T-helper 1 cell treated with Interleukin-12 subunit alpha and Interleukin-12 subunit beta and Interleukin-4 antibody, amounts not matched to agents 30 μg/mL and 1 μg/mL, for 36 hours (primary cell): ENCODE results near the gene RTN4RL1.
"Not testable (repeated sequence)": the region's sequence is repeated elsewhere in the genome, so short reads cannot be mapped to it uniquely, and the experiment has no call there.

Experiments used
- H3K27ac Mint-ChIP-seq: one replicate; pipeline ENCODE4 v1.8.0; 2021; ENCODE audit warnings: mild to moderate bottlenecking, mixed read lengths
- H3K27me3 Mint-ChIP-seq: one replicate; pipeline ENCODE4 v1.8.0; 2021; ENCODE audit warnings: low read depth, mixed read lengths
- H3K36me3 Mint-ChIP-seq: one replicate; pipeline ENCODE4 v1.8.0; 2021; ENCODE audit warnings: low read depth, mixed read lengths
- H3K4me1 Mint-ChIP-seq: one replicate; pipeline ENCODE4 v1.8.0; 2021; ENCODE audit warnings: low read depth, mixed read lengths
- H3K4me3 Mint-ChIP-seq: one replicate; pipeline ENCODE4 v1.8.0; 2021; ENCODE audit warnings: mild to moderate bottlenecking, moderate library complexity, mixed read lengths
- H3K9me3 Mint-ChIP-seq: one replicate; pipeline ENCODE4 v1.8.0; 2021; ENCODE audit warnings: mixed read lengths

The RTN4RL1 gene

DNA sequence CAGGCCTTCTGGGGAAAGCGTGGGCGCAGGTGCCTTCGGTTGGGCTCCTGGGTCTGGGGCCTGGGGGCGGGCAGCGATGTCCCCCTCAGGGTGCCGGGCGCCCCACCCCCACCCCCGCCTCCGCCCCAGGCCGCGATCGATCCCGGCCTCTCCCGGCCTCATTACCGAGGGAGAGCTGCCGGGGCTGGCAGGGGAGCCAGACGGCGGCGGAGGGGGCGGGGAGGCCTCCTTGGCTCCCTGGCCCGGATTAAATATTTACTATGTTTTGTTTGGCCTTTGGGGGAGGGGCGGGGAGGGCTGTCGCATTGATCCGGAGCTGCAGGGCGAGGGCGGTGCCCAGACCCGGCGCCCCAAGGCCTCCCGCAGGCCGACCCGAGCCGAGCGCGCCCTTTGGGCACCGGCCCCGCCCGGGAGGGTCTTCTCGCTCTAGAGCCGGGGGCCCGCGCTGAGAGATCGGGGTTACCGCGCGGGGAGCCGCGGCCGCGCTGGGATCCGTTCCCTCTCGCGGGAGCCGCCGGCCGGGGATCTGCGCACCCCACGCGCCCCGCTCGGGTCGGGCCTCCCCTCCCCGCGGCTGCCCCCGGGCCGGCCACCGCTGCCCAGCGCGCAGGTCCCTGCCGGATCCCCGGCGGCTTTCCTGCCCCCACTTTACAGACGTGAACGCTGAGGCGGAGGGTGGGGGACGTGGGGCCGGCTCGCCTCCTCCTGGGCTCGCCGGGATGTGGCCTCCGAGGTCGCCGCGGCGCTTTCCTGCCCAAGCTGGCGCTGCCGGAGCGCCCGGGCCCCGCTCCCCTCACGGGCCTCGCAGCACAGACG, 27.0 kb downstream of the RTN4RL1 start:
- no peaks in the 10 kb centered on the region for H3K9me3 Mint-ChIP-seq
- no peak overlapping the region for H3K4me3 Mint-ChIP-seq
- H3K36me3 Mint-ChIP-seq: no peaks in the 10 kb centered on the region
- H3K27ac Mint-ChIP-seq: no peak overlapping the region
- H3K4me1 Mint-ChIP-seq: no peaks in the 10 kb centered on the region
- peaks cover 36% of the 10 kb centered on the region for H3K27me3 Mint-ChIP-seq

DNA sequence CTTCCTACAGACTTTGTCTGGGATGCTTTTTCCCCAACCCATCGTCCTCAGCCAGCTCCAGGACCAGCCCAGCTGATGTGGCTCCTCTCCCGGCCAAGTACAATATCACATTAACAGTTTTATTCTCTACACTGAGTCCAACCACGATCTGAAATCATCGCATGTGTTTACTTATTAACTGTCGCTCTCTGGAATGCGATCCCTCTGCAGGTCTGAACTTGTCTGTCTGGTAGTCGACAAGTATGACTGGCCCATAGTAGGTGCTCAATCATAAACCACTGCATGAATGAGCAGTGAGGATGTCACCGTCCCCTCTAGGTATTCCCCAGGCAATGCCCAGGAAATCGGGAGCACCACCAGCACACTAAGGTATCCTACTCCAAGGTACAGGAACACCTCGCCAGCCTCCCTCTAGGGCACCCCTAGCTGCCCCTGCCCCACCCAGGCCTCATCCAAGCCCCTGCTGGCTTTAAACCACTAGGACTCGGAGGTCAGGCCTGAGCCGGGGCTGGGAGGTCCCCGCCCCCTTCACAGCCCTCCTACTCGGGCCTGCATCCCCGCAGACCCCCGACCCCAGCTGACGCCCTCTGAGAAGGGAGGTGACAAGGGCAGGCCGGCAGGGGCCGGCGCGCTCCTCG, 27.7 kb downstream of the RTN4RL1 start:
- H3K27me3 Mint-ChIP-seq: peaks cover 41% of the 10 kb centered on the region
- H3K27ac Mint-ChIP-seq: no peak overlapping the region
- no peaks in the 10 kb centered on the region for H3K36me3 Mint-ChIP-seq
- no peaks in the 10 kb centered on the region for H3K9me3 Mint-ChIP-seq
- no peaks in the 10 kb centered on the region for H3K4me1 Mint-ChIP-seq
- H3K4me3 Mint-ChIP-seq: no peak overlapping the region

DNA sequence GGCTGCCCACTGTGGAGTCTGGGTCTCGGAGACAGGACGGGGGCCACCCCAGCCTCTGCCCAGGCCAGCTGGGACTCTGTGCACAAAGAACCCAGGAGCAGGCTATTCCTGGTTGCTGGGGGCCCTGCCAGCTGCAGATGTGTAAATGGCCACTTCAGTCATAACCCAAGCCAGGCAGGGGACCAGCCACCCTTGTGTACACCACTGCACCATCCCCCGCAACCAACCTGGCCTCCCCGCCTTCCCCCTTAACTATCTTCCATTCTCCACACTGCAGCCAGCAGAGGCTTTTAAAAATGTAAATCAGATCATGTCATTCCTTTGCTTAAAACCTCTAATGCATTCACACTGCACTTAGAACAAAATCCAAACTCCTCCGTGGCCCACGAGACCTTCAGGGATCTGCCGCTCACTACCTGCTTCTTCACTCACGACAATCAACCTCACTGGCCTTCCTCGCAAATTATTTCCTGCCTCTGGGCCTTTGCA, 28.3 kb downstream of the RTN4RL1 start:
- H3K4me3 Mint-ChIP-seq: no peak overlapping the region

DNA sequence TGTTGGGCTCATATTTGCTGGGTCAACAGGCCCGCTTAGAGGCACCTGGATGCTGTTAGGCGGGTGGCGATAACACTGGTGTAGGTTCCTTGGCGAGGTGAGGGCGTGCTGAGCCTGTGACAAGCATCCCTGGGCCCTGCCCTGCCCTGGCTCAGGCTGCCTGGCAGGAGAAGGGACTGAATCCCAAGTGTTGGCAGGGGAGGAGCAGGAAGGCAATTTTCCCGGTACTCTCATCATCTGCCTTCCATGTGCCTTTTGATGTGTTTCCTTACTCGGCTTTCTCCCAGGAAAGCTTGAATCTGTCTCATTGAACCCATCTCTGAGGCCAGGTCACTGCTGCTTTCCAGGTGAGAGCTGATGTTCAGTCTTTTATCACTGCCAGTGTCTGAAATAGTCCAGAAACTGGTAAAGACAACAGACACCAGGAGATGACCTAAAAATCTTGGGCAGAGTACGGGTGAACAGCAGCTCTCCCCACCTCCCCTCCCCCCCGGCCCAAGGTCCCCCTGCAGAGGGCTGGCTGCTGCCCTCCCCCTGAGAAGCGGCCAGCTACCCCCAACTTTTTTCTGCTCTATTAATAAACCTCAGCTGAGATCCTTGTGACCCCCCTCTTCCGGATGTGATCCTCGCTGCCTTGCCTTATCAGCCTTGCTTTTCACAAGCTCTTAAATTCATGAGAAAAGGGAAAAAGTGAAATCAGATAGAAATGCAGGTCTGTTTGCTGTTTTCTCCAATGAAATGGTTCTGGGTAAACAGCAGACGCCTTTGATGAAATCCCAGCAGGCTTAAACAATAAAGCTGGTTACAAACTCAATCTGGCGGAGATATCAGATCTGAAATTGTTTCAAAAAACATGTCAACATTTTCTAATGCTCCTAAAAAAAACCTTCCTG, 29.0 kb downstream of the RTN4RL1 start:
- no peak overlapping the region for H3K27ac Mint-ChIP-seq

More for the DNA sequence above, 28.3 kb downstream of the RTN4RL1 start:
- H3K9me3 Mint-ChIP-seq: no peaks in the 10 kb centered on the region
- no peaks in the 10 kb centered on the region for H3K36me3 Mint-ChIP-seq
- H3K27me3 Mint-ChIP-seq: peaks cover 41% of the 10 kb centered on the region
- H3K4me1 Mint-ChIP-seq: no peaks in the 10 kb centered on the region
- H3K27ac Mint-ChIP-seq: no peak overlapping the region

DNA sequence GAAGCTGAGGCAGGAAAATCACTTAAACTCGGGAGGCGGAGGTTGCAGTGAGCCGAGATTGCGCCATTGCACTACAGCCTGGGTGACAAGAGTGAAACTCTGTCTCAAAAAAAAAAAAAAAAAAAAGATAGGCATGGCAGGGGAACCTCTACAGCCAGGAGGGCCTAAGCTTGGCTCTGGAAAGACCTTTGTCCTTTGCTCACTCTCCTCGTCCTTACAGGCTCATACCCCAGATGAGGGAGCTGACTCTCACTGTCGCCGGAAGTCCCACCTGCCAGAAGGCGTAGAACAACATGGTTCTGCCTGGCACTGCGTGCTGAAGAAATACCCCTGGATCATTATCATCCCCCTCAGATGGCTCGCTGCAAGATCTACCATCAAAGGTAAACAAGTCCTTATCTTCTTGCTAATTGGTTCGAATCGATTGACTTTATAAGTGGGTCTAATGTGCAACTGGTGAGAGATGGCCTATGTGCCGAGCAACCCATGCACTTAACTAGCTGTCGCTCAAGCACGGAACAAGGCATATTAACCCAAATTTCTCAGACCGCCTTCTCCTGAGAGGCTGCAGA, 29.7 kb downstream of the RTN4RL1 start:
- H3K27ac Mint-ChIP-seq: no peak overlapping the region
- no peaks in the 10 kb centered on the region for H3K4me1 Mint-ChIP-seq
- no peak overlapping the region for H3K4me3 Mint-ChIP-seq
- H3K36me3 Mint-ChIP-seq: no peaks in the 10 kb centered on the region
- peaks cover 47% of the 10 kb centered on the region for H3K27me3 Mint-ChIP-seq
- no peaks in the 10 kb centered on the region for H3K9me3 Mint-ChIP-seq

More for the DNA sequence above, 29.0 kb downstream of the RTN4RL1 start:
- no peaks in the 10 kb centered on the region for H3K4me1 Mint-ChIP-seq
- H3K9me3 Mint-ChIP-seq: no peaks in the 10 kb centered on the region
- H3K36me3 Mint-ChIP-seq: no peaks in the 10 kb centered on the region
- peaks cover 42% of the 10 kb centered on the region for H3K27me3 Mint-ChIP-seq
- H3K4me3 Mint-ChIP-seq: no peak overlapping the region

DNA sequence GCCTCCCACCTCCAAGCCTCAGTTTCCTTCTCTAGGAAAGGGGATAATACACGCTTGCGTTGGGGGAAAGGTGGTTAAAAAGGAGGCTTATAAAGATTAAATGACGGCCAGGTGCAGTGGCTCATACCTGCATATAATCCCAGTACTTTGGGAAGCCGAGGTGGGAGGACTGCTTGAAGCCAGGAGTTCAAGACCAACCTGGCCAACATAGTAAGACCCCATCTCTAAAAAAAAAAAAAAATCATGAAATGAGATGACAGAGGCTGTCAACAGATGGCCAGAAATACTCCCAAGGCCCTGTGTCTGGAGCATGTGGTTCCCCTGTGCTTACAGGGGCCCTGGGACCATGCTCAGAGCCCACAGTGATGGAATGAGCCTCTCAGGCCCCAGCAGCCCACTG, 30.4 kb downstream of the RTN4RL1 start:
- Mint-ChIP-seq H3K4me3 (no peak overlapping the region), H3K27ac (no peak overlapping the region), H3K4me1 (no peaks in the 10 kb centered on the region), H3K36me3 (no peaks in the 10 kb centered on the region), H3K27me3 (peaks cover 46% of the 10 kb centered on the region), H3K9me3 (no peaks in the 10 kb centered on the region)

DNA sequence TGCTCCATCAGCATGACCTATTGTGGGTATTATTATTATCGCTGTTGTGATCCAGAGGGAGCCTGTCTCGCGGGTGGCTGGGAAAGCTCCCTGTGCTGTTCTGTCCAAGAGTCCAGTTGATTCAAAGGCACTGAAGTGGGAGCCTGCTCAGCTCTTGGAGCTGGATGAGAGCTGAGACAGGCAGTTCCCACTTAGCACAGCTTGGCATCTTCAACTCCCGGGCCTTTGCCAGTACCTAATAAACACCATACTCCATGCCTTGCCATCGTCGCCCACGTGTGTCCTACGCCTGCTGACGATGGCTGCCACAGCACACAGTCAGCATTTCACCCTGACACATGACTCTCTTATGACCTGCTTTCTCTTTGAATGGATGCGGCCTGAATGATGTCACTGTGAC, 32.6 kb downstream of the RTN4RL1 start:
- Mint-ChIP-seq H3K27me3 (peaks cover 46% of the 10 kb centered on the region), H3K4me3 (no peak overlapping the region), H3K9me3 (no peaks in the 10 kb centered on the region), H3K4me1 (no peaks in the 10 kb centered on the region), H3K36me3 (no peaks in the 10 kb centered on the region), H3K27ac (no peak overlapping the region)

DNA sequence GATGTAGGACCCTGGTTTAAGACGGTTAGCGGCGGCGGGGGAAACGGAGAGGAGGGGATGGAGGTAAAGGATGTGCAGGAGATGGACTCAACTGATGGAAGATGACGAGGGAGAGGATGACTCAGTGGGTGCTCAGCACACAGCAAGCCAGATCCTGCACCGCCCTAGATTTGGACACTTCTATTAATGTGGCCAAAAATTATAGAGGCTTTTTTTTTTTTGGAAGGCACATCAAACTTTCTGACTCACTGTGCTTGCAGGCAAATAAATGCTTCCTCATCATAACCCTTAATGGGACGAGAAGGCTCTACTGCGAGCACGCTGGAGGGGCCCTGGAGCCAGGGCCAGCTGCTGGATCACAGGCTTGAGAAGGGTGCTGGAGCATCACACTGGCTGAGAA, 36.0 kb downstream of the RTN4RL1 start:
- peaks cover 25% of the 10 kb centered on the region for H3K27me3 Mint-ChIP-seq
- no peak overlapping the region for H3K27ac Mint-ChIP-seq
- H3K9me3 Mint-ChIP-seq: no peaks in the 10 kb centered on the region
- H3K4me1 Mint-ChIP-seq: no peaks in the 10 kb centered on the region
- no peaks in the 10 kb centered on the region for H3K36me3 Mint-ChIP-seq
- H3K4me3 Mint-ChIP-seq: no peak overlapping the region

DNA sequence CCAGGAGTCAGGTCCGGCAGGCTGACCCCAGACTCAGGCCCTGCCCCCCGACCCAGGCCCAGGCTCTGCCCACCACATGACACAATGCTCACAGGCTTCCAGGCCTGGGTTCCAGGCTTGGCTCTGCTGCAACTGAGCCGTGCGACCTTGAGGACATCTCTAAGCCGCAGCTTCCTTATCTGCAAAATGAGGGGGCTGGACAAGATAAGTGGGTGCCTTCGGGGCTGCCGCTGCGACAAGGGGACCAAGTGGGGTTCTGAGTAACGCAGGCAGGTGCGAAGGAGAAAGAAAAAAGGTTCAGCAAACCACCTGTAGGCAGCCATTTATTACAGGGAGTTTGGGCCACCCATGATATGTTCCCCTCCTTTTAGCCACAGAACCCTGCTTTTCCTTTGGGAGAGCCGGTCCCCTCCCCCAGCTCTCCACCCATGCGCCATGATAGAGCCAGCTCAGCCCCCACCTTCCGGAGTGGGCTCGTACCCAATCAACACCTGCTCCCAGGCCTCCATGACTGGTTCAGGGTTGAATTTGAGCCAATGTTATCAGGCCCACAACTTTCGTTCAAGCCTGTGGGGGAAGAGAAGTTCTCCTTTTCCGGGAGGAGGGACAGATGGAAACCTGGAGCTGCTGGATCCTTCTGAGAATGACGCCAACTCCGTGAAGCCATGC, 38.2 kb downstream of the RTN4RL1 start:
- H3K36me3 Mint-ChIP-seq: no peaks in the 10 kb centered on the region
- peaks cover 20% of the 10 kb centered on the region for H3K27me3 Mint-ChIP-seq
- no peak overlapping the region for H3K27ac Mint-ChIP-seq
- H3K4me1 Mint-ChIP-seq: no peaks in the 10 kb centered on the region
- H3K9me3 Mint-ChIP-seq: no peaks in the 10 kb centered on the region
- no peak overlapping the region for H3K4me3 Mint-ChIP-seq

DNA sequence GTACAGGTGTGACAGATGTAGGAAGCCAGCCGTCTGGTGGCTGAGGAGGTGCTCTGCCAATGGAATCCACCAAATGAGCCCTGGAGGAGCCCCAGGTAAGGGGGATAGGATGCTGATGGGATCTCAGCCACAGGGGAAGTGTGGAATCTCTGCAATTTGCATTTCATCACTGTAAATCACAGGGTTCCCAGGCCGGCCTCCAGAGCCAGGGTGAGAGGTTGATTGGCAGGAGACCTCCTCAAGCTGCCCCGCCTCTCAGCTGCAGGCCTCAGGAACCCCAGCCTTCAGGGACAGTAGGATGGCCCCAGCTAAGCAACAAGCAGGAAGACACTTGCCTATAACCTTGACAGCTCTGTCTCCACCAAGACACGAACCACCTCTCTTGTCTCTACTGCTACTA, 39.4 kb downstream of the RTN4RL1 start:
- Mint-ChIP-seq H3K9me3 (no peaks in the 10 kb centered on the region), H3K4me1 (no peaks in the 10 kb centered on the region), H3K4me3 (no peak overlapping the region), H3K36me3 (no peaks in the 10 kb centered on the region), H3K27me3 (peaks cover 14% of the 10 kb centered on the region), H3K27ac (no peak overlapping the region)

DNA sequence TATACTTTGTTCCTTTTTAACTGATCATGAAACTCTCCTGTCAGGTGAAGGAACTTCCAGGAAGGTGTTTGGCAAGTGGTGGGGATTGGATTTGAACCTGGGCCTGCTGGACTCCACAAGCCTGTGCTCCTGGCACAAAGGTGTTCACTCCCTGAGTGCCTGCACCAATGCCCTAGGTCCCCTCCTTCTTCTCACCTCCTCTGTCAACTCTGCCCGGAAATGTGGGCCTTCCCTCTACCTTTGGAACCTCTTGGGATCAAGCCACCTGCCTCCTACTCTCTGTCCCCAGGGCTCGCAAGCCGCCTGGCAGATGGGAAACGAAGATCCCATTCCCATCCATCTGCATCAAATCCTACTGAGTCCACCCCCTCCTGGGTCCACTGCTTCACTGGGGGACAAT, 40.0 kb downstream of the RTN4RL1 start:
- H3K9me3 Mint-ChIP-seq: no peaks in the 10 kb centered on the region
- H3K36me3 Mint-ChIP-seq: no peaks in the 10 kb centered on the region
- H3K4me1 Mint-ChIP-seq: no peaks in the 10 kb centered on the region
- no peak overlapping the region for H3K4me3 Mint-ChIP-seq
- peaks cover 13% of the 10 kb centered on the region for H3K27me3 Mint-ChIP-seq
- H3K27ac Mint-ChIP-seq: no peak overlapping the region

DNA sequence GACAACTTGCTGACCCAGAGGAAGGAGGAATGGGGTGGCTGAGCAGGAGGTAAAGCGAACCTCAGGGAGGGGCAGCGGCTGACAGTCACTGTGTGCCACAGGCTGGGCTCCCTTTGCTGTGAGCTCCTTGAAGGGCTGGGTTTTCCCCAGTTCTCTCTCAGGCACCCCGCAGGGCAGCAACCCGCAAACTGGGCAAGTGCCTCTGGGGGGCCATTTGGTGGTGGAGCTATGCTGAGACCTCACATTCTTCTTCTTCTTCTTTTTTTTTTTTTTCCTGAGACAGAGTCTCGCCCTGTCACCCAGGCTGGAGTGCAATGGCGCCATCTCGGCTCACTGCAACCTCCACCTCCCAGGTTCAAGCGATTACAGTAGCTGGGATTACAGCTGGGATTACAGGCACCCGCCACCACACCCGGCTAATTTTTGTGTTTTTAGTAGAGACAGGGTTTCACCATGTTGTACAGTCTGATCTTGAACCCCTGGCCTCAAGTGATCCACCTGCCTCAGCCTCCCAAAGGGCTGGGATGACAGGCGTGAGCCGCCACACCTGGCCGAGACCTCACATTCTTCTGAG, 42.3 kb downstream of the RTN4RL1 start:
- peaks cover 21% of the 10 kb centered on the region for H3K27me3 Mint-ChIP-seq
- H3K9me3 Mint-ChIP-seq, H3K27ac Mint-ChIP-seq, H3K4me3 Mint-ChIP-seq, H3K36me3 Mint-ChIP-seq, H3K4me1 Mint-ChIP-seq: not testable (repeated sequence)

DNA sequence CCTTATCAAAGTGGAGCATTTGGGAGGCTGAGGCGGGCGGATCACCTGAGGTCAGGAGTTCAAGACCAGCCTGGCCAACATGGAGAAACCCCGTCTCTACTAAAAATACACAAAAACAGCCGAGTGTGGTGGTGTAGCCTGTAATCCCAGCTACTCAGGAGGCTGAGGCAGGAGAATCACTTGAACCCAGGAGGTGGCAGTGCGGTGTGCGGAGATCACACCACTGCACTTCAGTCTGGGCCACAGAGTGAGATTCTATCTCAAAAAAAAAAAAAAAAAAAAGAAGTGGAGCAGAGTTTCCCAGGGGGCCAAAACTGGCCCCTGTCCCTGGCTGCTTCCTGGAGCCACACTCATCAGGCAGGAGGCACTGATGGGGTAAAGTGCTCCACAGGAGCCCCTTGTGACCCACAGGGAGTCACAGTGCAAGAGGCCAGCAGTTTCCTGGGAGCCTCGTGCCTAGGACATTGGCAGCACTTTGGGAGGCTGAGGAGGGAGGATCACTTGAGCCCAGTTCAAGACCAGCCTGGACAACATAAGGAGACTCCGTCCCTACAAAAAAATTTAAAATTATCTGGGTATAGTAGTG, 44.4 kb downstream of the RTN4RL1 start:
- Mint-ChIP-seq H3K36me3 (no peaks in the 10 kb centered on the region), H3K4me3 (no peak overlapping the region), H3K9me3 (no peaks in the 10 kb centered on the region), H3K27me3 (peaks cover 28% of the 10 kb centered on the region), H3K4me1 (peaks cover 10% of the 10 kb centered on the region), H3K27ac (no peak overlapping the region)
